Thyroid gland (tissue), 4 donors: Measurements from ENCODE around the gene KSR1. TPM values are rescaled to one million over a fixed set of nuclear protein-coding genes. Genes with fewer than 3 reads are reported as not detected.
"Not testable (repeated sequence)": the region's sequence is repeated elsewhere in the genome, so short reads cannot be mapped to it uniquely, and the experiment has no call there.

Source experiments
- DNase-seq, 2 donors: peaks; one replicate each; pipeline ENCODE4 v3.0.0-alpha.2; 2019
- H3K27ac ChIP-seq, 3 donors: fragments of 200-600 bp; sonication (generic); 1 replicate in 2 of 3; 2 replicates in 1 of 3; pipeline ENCODE4 v1.5.1; 2016 to 2019; ENCODE audit warnings: mild to moderate bottlenecking in 1 of 3, moderate library complexity in 1 of 3
- H3K27me3 ChIP-seq: fragments of 200-600 bp; sonication (generic); one replicate; pipeline ENCODE4 v1.5.1; 2019
- H3K36me3 ChIP-seq, 2 donors: fragments of 200-600 bp; sonication (generic); one replicate each; pipeline ENCODE4 v1.5.1; 2016 to 2019
- H3K4me1 ChIP-seq, 2 donors: fragments of 200-600 bp; sonication (generic); one replicate each; pipeline ENCODE4 v1.5.1; 2017 to 2019
- H3K4me3 ChIP-seq, 3 donors: fragments of 200-600 bp; sonication (generic); replicated peaks in 1 of 3; 1 replicate in 2 of 3; 2 replicates in 1 of 3; pipeline ENCODE4 v1.5.1; 2016; ENCODE audit warnings: mild to moderate bottlenecking in 1 of 3
- H3K9me3 ChIP-seq: fragments of 200-600 bp; sonication (generic); one replicate; pipeline ENCODE4 v1.5.1; 2017
- POLR2A ChIP-seq, 2 donors: fragments of 450-650 bp; IDR thresholded peaks; one replicate each; pipeline ENCODE4 v1.6.1; 2017; ENCODE audit warnings: antibody characterized with exemption in 2 of 2, mild to moderate bottlenecking in 2 of 2, moderate library complexity in 1 of 2
- WGBS, 2 donors: methylation state at CpG; one replicate each; pipeline ENCODE4 v1.1.5; 2017; 5-methylcytosine and 5-hydroxymethylcytosine counted together
- intact Hi-C: fragments of 100-400 bp; cut with DNase I; formaldehyde crosslinking; loops from one replicate; pipeline ENCODE4 v1.15.1; 2023
- total RNA-seq, 4 donors: library from RNA; depleted of rRNA; stranded (reverse); fragments of >200 nt; gene quantifications; one replicate each; pipeline ENCODE4 v1.2.3, GENCODE V29; 2016
- TF ChIP-seq, protein P1 (sequence below), 6 experiments: fragments of 200-600 bp in 3 of 6; fragments of 450-650 bp in 3 of 6; sonication (generic) in 3 of 6; IDR thresholded peaks; one replicate each; pipeline ENCODE4 v1.5.1; 2016 to 2019; ENCODE audit warnings: antibody characterized with exemption in 6 of 6, mild to moderate bottlenecking in 2 of 6, inconsistent platforms in 1 of 6, moderate library complexity in 1 of 6

The KSR1 gene
- total RNA-seq, 4 donors from 2014 or later = 35.9 to 75.5 (median 67.7) TPM

GRCh38 chr17:27665549-27665948, 209.3 kb downstream of the KSR1 start:
- no peak overlapping the region for H3K4me3 ChIP-seq
- no peaks in the 10 kb centered on the region for H3K9me3 ChIP-seq
- TF ChIP-seq POLR2A (IDR thresholded peaks at IDR 0.05) = no peak
- intact Hi-C loops = loop anchor here (5.0 kb wide), 1 partner anchor 87 kb away; no protein-coding TSS in a partner anchor
- DNase-seq = no peak
- no peaks in the 10 kb centered on the region for H3K36me3 ChIP-seq
- WGBS, 2 donors = 81 to 92% methylated on average over 4 of the region's 4 CpGs
- no peaks in the 10 kb centered on the region for H3K27me3 ChIP-seq
- H3K27ac ChIP-seq = no peak overlapping the region
- no peaks in the 10 kb centered on the region for H3K4me1 ChIP-seq

DNA sequence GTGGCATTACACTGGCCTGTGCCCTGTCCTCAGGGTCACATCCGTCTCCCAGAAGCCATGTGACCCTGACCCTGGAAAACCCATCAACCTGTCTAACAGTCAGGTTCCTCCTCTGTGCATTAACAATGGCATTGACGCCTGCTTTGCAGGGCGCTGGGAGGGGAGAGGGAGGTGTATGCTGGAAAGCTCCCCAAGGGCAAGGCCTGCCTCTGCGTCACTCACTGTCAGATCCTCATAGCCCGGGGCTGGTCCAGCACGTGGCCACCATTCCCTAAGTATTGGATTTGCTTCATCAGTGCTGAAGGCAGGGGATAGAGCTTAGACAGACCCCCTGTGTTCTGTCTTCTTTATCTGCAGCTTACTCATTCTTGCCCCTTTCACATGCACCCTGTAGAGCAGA, 210.0 kb downstream of the KSR1 start:
- H3K27me3 ChIP-seq, H3K4me1 ChIP-seq, DNase-seq, H3K27ac ChIP-seq, H3K9me3 ChIP-seq, H3K36me3 ChIP-seq, H3K4me3 ChIP-seq: not testable (repeated sequence)
- WGBS, 2 donors = 75 to 89% methylated on average over 4 to 6 of the region's 6 CpGs
- intact Hi-C loops = loop anchor here (5.0 kb wide), 1 partner anchor 86 kb away; no protein-coding TSS in a partner anchor

GRCh38 chr17:27666831-27667560, 210.7 kb downstream of the KSR1 start:
- intact Hi-C loops = loop anchor here (5.0 kb wide), 1 partner anchor 85 kb away; no protein-coding TSS in a partner anchor
- 93 to 100% methylated on average over 4 to 11 of the region's 11 CpGs for WGBS, 2 donors
- Histone ChIP-seq H3K4me3 (no peak overlapping the region), H3K36me3 (no peaks in the 10 kb centered on the region), H3K9me3 (no peaks in the 10 kb centered on the region), H3K27me3 (no peaks in the 10 kb centered on the region), H3K4me1 (no peaks in the 10 kb centered on the region), H3K27ac (no peak overlapping the region)
- DNase-seq = no peak
- TF ChIP-seq, protein P1, sequence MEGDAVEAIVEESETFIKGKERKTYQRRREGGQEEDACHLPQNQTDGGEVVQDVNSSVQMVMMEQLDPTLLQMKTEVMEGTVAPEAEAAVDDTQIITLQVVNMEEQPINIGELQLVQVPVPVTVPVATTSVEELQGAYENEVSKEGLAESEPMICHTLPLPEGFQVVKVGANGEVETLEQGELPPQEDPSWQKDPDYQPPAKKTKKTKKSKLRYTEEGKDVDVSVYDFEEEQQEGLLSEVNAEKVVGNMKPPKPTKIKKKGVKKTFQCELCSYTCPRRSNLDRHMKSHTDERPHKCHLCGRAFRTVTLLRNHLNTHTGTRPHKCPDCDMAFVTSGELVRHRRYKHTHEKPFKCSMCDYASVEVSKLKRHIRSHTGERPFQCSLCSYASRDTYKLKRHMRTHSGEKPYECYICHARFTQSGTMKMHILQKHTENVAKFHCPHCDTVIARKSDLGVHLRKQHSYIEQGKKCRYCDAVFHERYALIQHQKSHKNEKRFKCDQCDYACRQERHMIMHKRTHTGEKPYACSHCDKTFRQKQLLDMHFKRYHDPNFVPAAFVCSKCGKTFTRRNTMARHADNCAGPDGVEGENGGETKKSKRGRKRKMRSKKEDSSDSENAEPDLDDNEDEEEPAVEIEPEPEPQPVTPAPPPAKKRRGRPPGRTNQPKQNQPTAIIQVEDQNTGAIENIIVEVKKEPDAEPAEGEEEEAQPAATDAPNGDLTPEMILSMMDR (IDR thresholded peaks at IDR 0.05) = no peak
- TF ChIP-seq POLR2A (IDR thresholded peaks at IDR 0.05) = no peak

GRCh38 chr17:27667656-27668487, 211.6 kb downstream of the KSR1 start:
- DNase-seq = no peak
- WGBS, 2 donors = 91 to 92% methylated on average over 10 to 12 of the region's 12 CpGs
- intact Hi-C loops = loop anchor here (5.0 kb wide), 1 partner anchor 84 kb away; no protein-coding TSS in a partner anchor
- no peak overlapping the region for H3K27ac ChIP-seq
- no peaks in the 10 kb centered on the region for H3K36me3 ChIP-seq
- H3K27me3 ChIP-seq = no peaks in the 10 kb centered on the region
- H3K4me1 ChIP-seq = no peaks in the 10 kb centered on the region
- H3K4me3 ChIP-seq = no peak overlapping the region
- TF ChIP-seq, protein P1 (IDR thresholded peaks at IDR 0.05) = no peak
- TF ChIP-seq POLR2A (IDR thresholded peaks at IDR 0.05) = no peak
- H3K9me3 ChIP-seq = no peaks in the 10 kb centered on the region

- no peak overlapping the region for H3K4me3 ChIP-seq
- H3K4me1 ChIP-seq = no peaks in the 10 kb centered on the region
- no peak for DNase-seq
- TF ChIP-seq, protein P1 (IDR thresholded peaks at IDR 0.05) = no peak
- no peak for TF ChIP-seq POLR2A (IDR thresholded peaks at IDR 0.05)
- 77 to 80% methylated on average over 1 to 2 of the region's 2 CpGs for WGBS, 2 donors
- no peaks in the 10 kb centered on the region for H3K27me3 ChIP-seq
- intact Hi-C loops = loop anchor here (5.0 kb wide), 1 partner anchor 84 kb away; no protein-coding TSS in a partner anchor
- H3K36me3 ChIP-seq = no peaks in the 10 kb centered on the region
- H3K9me3 ChIP-seq = no peaks in the 10 kb centered on the region
- no peak overlapping the region for H3K27ac ChIP-seq
These were observed 212.2 kb downstream of the KSR1 start for GRCh38 chr17:27668488-27668823.
